GM12878 (cell line): ENCODE data around the gene ASPG. TPM values are rescaled to one million over a fixed set of nuclear protein-coding genes. Genes with fewer than 3 reads are reported as not detected.

Experiments
- ATAC-seq: fragments of 200-7000 bp; cut with Tn5 transposase; 3 replicates; pipeline ENCODE4 v1.9.1; 2020; ENCODE audit warnings: mild to moderate bottlenecking, moderate library complexity
- BruUV-seq: library from RNA; stranded (reverse); fragments of 400-500 nt; replicated peaks from 2 replicates; lab custom pipeline; 2021; lab: Mats Ljungman, UMichigan
- CTCF ChIA-PET: fragments of 300-600 bp; sonication (Branson Sonifier 250); formaldehyde crosslinking; extraction: SDS; loops from one replicate; lab custom pipeline; 2021; ENCODE audit warnings: inconsistent platforms; lab: Yijun Ruan, JAX
- POLR2A ChIA-PET: fragments of 350-600 bp; formaldehyde crosslinking; extraction: SDS; loops from one replicate; lab custom pipeline; 2021; ENCODE audit warnings: inconsistent platforms; lab: Charles Lee
- RAD21 ChIA-PET: fragments of 300-600 bp; sonication (Branson Sonifier 250); formaldehyde crosslinking; loops from one replicate; lab custom pipeline; 2023; ENCODE audit warnings: antibody characterized with exemption; ENCODE audit not compliant: unreplicated experiment; lab: Charles Lee
- SMC1A ChIA-PET: fragments of 300-600 bp; sonication (Branson Sonifier 250); formaldehyde crosslinking; loops from one replicate; lab custom pipeline; 2023; ENCODE audit not compliant: unreplicated experiment, uncharacterized antibody; lab: Charles Lee
- DNase-seq: peaks from one replicate; pipeline ENCODE4 v3.0.0-alpha.2; 2011; ENCODE audit warnings: low read depth, low spot score
- FAIRE-seq: peaks from 3 replicates; lab custom pipeline; 2011; peaks lifted over from hg19 to GRCh38; lab: Jason Lieb, UNC
- H2AFZ ChIP-seq: 2 replicates; pipeline ENCODE4 v1.6.0; 2011; ENCODE audit warnings: low read depth, low read length, control low read depth; ENCODE audit not compliant: control insufficient read depth
- H3K27ac ChIP-seq: 2 replicates; pipeline ENCODE4 v1.5.1; 2011; ENCODE audit warnings: control low read depth; ENCODE audit not compliant: control insufficient read depth, insufficient read depth
- H3K27me3 ChIP-seq, 2 experiments: replicated peaks in 1 of 2; 2 replicates each; pipeline versions ENCODE4 v1.6.0 to v1.6.1; 2011; ENCODE audit warnings: low read length in 1 of 2; ENCODE audit not compliant: control insufficient read depth in 2 of 2, insufficient read depth in 2 of 2
- H3K36me3 ChIP-seq, 2 experiments: 2 replicates each; pipeline ENCODE4 v1.5.1; 2011; ENCODE audit warnings: low read length in 1 of 2; ENCODE audit not compliant: control insufficient read depth in 2 of 2, insufficient read depth in 2 of 2
- H3K4me1 ChIP-seq: 2 replicates; pipeline ENCODE4 v1.6.1; 2011; ENCODE audit warnings: mild to moderate bottlenecking, low read length, moderate library complexity, mixed read lengths; ENCODE audit not compliant: control insufficient read depth, insufficient read depth
- H3K4me2 ChIP-seq: 2 replicates; pipeline ENCODE4 v1.6.0; 2011; ENCODE audit warnings: control low read depth; ENCODE audit not compliant: control insufficient read depth, insufficient read depth
- H3K4me3 ChIP-seq: fragments of 200-600 bp; sonication (generic); 2 replicates; pipeline ENCODE4 v1.5.1; 2016
- H3K79me2 ChIP-seq: 2 replicates; pipeline ENCODE4 v1.6.0; 2011; ENCODE audit warnings: low read length; ENCODE audit not compliant: control insufficient read depth, insufficient read depth
- H3K9ac ChIP-seq: 2 replicates; pipeline ENCODE4 v1.8.0; 2011; ENCODE audit warnings: low read length, control low read depth, mixed read lengths; ENCODE audit not compliant: control insufficient read depth, insufficient read depth
- H3K9me3 ChIP-seq: replicated peaks from 3 replicates; pipeline ENCODE4 v1.5.1; 2011; ENCODE audit warnings: mild to moderate bottlenecking, low read length; ENCODE audit not compliant: control insufficient read depth, insufficient read depth
- H4K20me1 ChIP-seq: 2 replicates; pipeline ENCODE4 v1.6.0; 2011; ENCODE audit not compliant: control insufficient read depth, insufficient read depth
- BCL3 ChIP-seq: IDR thresholded peaks from 2 replicates; pipeline ENCODE4 v1.6.1; 2011; ENCODE audit warnings: borderline replicate concordance, low read depth, mild to moderate bottlenecking, moderate library complexity, low read length; ENCODE audit not compliant: insufficient read depth, poor library complexity, severe bottlenecking
- EGR1 ChIP-seq, 2 experiments: IDR thresholded peaks; 1 replicate in 1 of 2; 2 replicates in 1 of 2; pipeline ENCODE4 v1.6.1; 2011 to 2012; ENCODE audit warnings: low read depth in 2 of 2, low read length in 2 of 2, borderline replicate concordance in 1 of 2, mild to moderate bottlenecking in 1 of 2, moderate library complexity in 1 of 2
- IKZF1 ChIP-seq: fragments of 450-650 bp; conservative IDR thresholded peaks from 2 replicates; pipeline ENCODE4 v1.6.1; 2017; ENCODE audit warnings: antibody characterized with exemption, mild to moderate bottlenecking
- KAT2A ChIP-seq: conservative IDR thresholded peaks from 2 replicates; pipeline ENCODE4 v1.6.1; 2011; ENCODE audit warnings: low read depth, low read length; ENCODE audit not compliant: control insufficient read depth
- KDM1A ChIP-seq: fragments of 200-600 bp; sonication (generic); IDR thresholded peaks from 2 replicates; pipeline ENCODE4 v1.6.1; 2016; ENCODE audit warnings: borderline replicate concordance
- MAX ChIP-seq: IDR thresholded peaks from 2 replicates; pipeline ENCODE4 v1.6.1; 2012; ENCODE audit warnings: low read depth, low read length, improper control_type of control experiment
- NFIC ChIP-seq: IDR thresholded peaks from 2 replicates; pipeline ENCODE4 v1.6.1; 2012; ENCODE audit warnings: low read depth, mild to moderate bottlenecking, inconsistent platforms, low read length, moderate library complexity
- NFXL1 ChIP-seq: fragments of 450-650 bp; IDR thresholded peaks from 2 replicates; pipeline ENCODE4 v1.6.1; 2017; ENCODE audit warnings: antibody characterized with exemption, mild to moderate bottlenecking, borderline replicate concordance
- NR2C1 ChIP-seq: fragments of 450-650 bp; IDR thresholded peaks from 2 replicates; pipeline ENCODE4 v1.6.1; 2017; ENCODE audit warnings: antibody characterized with exemption, mild to moderate bottlenecking, moderate library complexity
- RB1 ChIP-seq: fragments of 450-650 bp; formaldehyde crosslinking; IDR thresholded peaks from 2 replicates; pipeline ENCODE4 v1.6.1; 2017; ENCODE audit warnings: mild to moderate bottlenecking, borderline replicate concordance
- SIX5 ChIP-seq: IDR thresholded peaks from 2 replicates; pipeline ENCODE4 v1.6.1; 2011; ENCODE audit warnings: mild to moderate bottlenecking, low read depth, low read length, moderate library complexity; ENCODE audit not compliant: severe bottlenecking
- SRF ChIP-seq, 2 experiments: IDR thresholded peaks; 2 replicates each; pipeline ENCODE4 v1.6.1; 2011; ENCODE audit warnings: low read depth in 2 of 2, low read length in 2 of 2, mild to moderate bottlenecking in 1 of 2, moderate library complexity in 1 of 2
- ZBED1 ChIP-seq: IDR thresholded peaks from 2 replicates; pipeline ENCODE4 v1.6.1; 2016; ENCODE audit warnings: borderline replicate concordance
- WGBS: methylation state at CpG from one replicate; pipeline ENCODE4 v1.1.6; 2016; ENCODE audit warnings: low lambda C conversion rate; ENCODE audit not compliant: insufficient replicate concordance, insufficient coverage; ENCODE audit errors: missing lambda C conversion rate; 5-methylcytosine and 5-hydroxymethylcytosine counted together
- in situ Hi-C: fragments of 300-500 bp; cut with MboI; formaldehyde crosslinking; loops from 9 replicates; pipeline ENCODE4 v1.14.3; 2018; ENCODE audit warnings: mixed read lengths
- intact Hi-C: fragments of 100-400 bp; cut with micrococcal nuclease; formaldehyde crosslinking; loops from one replicate; pipeline ENCODE4 v1.14.2; 2022; ENCODE audit not compliant: unreplicated experiment
- polyA plus RNA-seq, 11 experiments: library from polyadenylated mRNA; depleted of rRNA in 4 of 11; unstranded in 6 of 11; stranded (reverse) in 5 of 11; fragments of >200 nt; fragmentation: Nextera tagmentation in 4 of 11; fragmentation: Illumina TruSeq in 1 of 11; extraction: Ambion mirVana in 4 of 11; extraction: Trizol in 1 of 11; gene quantifications; 1 replicate in 1 of 11; 2 replicates in 10 of 11; pipeline versions ENCODE4 v1.2.1 to v1.2.3, GENCODE V29; 2011 to 2016; ENCODE audit warnings: inconsistent platforms in 2 of 11, missing spikeins in 2 of 11, low read depth in 1 of 11
- total RNA-seq, 4 experiments: library from RNA; depleted of rRNA in 3 of 4; stranded (reverse); fragments of >200 nt in 3 of 4; fragmentation: Illumina TruSeq in 1 of 4; extraction: Trizol in 1 of 4; gene quantifications; 2 replicates each; pipeline versions ENCODE4 v1.2.1 to v1.2.3, GENCODE V29; 2013 to 2021
- TF ChIP-seq, protein P1 (sequence below): fragments of 450-650 bp; IDR thresholded peaks from 2 replicates; pipeline ENCODE4 v1.6.1; 2018; ENCODE audit warnings: borderline replicate concordance, mild to moderate bottlenecking; ENCODE audit not compliant: partially characterized antibody
- TF ChIP-seq, protein P2 (sequence below): fragments of 450-650 bp; formaldehyde crosslinking; IDR thresholded peaks from 2 replicates; pipeline ENCODE4 v1.5.0; 2022; ENCODE audit warnings: mild to moderate bottlenecking, missing genetic modification characterization

ASPG gene
- total and polyA plus RNA-seq, 10 of the 15 experiments (the other 5 are each of a cell fraction or from before 2014, with no cell fraction given) = not detected

DNA sequence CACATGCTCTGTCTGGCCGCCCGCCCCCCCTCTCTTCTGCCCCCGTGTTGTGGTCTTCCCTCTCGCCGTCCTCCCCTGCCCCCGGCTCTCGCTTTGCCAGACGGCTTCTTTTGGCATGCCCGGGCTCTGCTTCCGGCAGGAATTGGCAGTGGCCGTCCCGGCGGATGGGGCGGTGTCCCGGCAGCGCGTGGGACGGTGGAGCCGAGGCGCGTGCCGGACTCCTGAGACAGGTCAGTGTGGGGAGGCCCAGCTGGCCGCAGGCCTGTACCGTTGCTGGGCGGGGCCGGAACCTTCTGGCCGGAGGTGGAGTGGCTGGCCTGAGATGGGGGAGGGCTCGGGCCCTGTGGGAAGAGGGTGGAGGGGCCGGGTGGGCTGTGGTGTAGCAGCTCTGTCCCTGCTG is 70.0 kb downstream of the ASPG start:
- no peak overlapping the region for H3K4me3 ChIP-seq
- TF ChIP-seq ZBED1 (no peak), KDM1A (no peak), BCL3 (no peak), SRF (IDR thresholded peaks at IDR 0.05; ENCODE audit: low read depth in 2 of 2, low read length in 2 of 2) (no peak), MAX (no peak), RB1 (no peak), NFIC (no peak), EGR1 (IDR thresholded peaks at IDR 0.05; ENCODE audit: borderline replicate concordance in 1 of 2, low read depth in 2 of 2, low read length in 2 of 2) (no peak), NR2C1 (no peak), NFXL1 (no peak), KAT2A (no peak), IKZF1 (no peak), SIX5 (no peak)
- TF ChIP-seq, protein P1, sequence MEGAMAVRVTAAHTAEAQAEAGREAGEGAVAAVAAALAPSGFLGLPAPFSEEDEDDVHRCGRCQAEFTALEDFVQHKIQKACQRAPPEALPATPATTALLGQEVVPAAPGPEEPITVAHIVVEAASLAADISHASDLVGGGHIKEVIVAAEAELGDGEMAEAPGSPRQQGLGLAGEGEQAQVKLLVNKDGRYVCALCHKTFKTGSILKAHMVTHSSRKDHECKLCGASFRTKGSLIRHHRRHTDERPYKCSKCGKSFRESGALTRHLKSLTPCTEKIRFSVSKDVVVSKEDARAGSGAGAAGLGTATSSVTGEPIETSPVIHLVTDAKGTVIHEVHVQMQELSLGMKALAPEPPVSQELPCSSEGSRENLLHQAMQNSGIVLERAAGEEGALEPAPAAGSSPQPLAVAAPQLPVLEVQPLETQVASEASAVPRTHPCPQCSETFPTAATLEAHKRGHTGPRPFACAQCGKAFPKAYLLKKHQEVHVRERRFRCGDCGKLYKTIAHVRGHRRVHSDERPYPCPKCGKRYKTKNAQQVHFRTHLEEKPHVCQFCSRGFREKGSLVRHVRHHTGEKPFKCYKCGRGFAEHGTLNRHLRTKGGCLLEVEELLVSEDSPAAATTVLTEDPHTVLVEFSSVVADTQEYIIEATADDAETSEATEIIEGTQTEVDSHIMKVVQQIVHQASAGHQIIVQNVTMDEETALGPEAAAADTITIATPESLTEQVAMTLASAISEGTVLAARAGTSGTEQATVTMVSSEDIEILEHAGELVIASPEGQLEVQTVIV = no peak
- TF ChIP-seq, protein P2, sequence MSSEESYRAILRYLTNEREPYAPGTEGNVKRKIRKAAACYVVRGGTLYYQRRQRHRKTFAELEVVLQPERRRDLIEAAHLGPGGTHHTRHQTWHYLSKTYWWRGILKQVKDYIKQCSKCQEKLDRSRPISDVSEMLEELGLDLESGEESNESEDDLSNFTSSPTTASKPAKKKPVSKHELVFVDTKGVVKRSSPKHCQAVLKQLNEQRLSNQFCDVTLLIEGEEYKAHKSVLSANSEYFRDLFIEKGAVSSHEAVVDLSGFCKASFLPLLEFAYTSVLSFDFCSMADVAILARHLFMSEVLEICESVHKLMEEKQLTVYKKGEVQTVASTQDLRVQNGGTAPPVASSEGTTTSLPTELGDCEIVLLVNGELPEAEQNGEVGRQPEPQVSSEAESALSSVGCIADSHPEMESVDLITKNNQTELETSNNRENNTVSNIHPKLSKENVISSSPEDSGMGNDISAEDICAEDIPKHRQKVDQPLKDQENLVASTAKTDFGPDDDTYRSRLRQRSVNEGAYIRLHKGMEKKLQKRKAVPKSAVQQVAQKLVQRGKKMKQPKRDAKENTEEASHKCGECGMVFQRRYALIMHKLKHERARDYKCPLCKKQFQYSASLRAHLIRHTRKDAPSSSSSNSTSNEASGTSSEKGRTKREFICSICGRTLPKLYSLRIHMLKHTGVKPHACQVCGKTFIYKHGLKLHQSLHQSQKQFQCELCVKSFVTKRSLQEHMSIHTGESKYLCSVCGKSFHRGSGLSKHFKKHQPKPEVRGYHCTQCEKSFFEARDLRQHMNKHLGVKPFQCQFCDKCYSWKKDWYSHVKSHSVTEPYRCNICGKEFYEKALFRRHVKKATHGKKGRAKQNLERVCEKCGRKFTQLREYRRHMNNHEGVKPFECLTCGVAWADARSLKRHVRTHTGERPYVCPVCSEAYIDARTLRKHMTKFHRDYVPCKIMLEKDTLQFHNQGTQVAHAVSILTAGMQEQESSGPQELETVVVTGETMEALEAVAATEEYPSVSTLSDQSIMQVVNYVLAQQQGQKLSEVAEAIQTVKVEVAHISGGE (CRISPR knock-in tag) = no peak
- no peak overlapping the region for H3K4me2 ChIP-seq
- no peaks in the 10 kb centered on the region for H3K27me3 ChIP-seq
- no peak overlapping the region for H3K27ac ChIP-seq
- H2AFZ ChIP-seq = no peak overlapping the region
- no TSS peak for BruUV-seq
- CTCF ChIA-PET = no interaction called here
- H3K9me3 ChIP-seq = no peaks in the 10 kb centered on the region
- RAD21 ChIA-PET = no interaction called here
- SMC1A ChIA-PET = no interaction called here
- H3K79me2 ChIP-seq = no peaks in the 10 kb centered on the region
- no peak for DNase-seq
- POLR2A ChIA-PET = no interaction called here
- H4K20me1 ChIP-seq = no peaks in the 10 kb centered on the region
- no peaks in the 10 kb centered on the region for H3K36me3 ChIP-seq
- WGBS = 67% methylated on average over 20 of the region's 29 CpGs
- ATAC-seq = no peak
- intact Hi-C loops = no loop called here
- no peak overlapping the region for H3K9ac ChIP-seq
- in situ Hi-C loops = no loop called here
- no peak for FAIRE-seq
- H3K4me1 ChIP-seq = no peaks in the 10 kb centered on the region
